Right lobe of liver (tissue), 6 donors: ENCODE results near the gene CUL9. TPM values are rescaled to one million over a fixed set of nuclear protein-coding genes. Genes with fewer than 3 reads are reported as not detected.
A peak's percentile ranks its signal among the peaks of the same experiment; 100 is the strongest.
"Not testable (repeated sequence)": the region's sequence is repeated elsewhere in the genome, so short reads cannot be mapped to it uniquely, and the experiment has no call there.

Experiments
- ATAC-seq, 4 donors: fragments of 200-7000 bp; cut with Tn5 transposase; one replicate each; pipeline ENCODE4 v1.9.1; 2020; ENCODE audit warnings: mild to moderate bottlenecking in 4 of 4, moderate library complexity in 4 of 4
- DNase-seq, 3 donors: peaks; one replicate each; pipeline ENCODE4 v3.0.0-alpha.2; 2020
- H3K27ac ChIP-seq, 3 donors: fragments of 200-600 bp; one replicate each; pipeline ENCODE4 v1.8.0; 2022
- H3K27me3 ChIP-seq, 2 donors: fragments of 200-600 bp; one replicate each; pipeline ENCODE4 v1.8.0; 2022
- H3K36me3 ChIP-seq, 4 donors: fragments of 200-600 bp; sonication (generic) in 1 of 4; one replicate each; pipeline versions ENCODE4 v1.5.1 to v1.8.0; 2017 to 2022; ENCODE audit warnings: control low read depth in 1 of 4
- H3K4me1 ChIP-seq, 4 donors: fragments of 200-600 bp; sonication (generic) in 1 of 4; one replicate each; pipeline versions ENCODE4 v1.5.1 to v1.8.0; 2017 to 2022; ENCODE audit warnings: control low read depth in 1 of 4
- H3K4me3 ChIP-seq, 3 donors: fragments of 200-600 bp; one replicate each; pipeline ENCODE4 v1.8.0; 2022
- H3K9me3 ChIP-seq, 4 donors: fragments of 200-600 bp; sonication (generic) in 1 of 4; one replicate each; pipeline versions ENCODE4 v1.5.1 to v1.8.0; 2017 to 2022; ENCODE audit warnings: control low read depth in 1 of 4
- CTCF ChIP-seq, 4 donors: fragments of 200-600 bp in 3 of 4; fragments of 450-650 bp in 1 of 4; IDR thresholded peaks; one replicate each; pipeline versions ENCODE4 v1.5.1 to v1.8.0; 2016 to 2022; ENCODE audit warnings: antibody characterized with exemption in 4 of 4, mild to moderate bottlenecking in 2 of 4
- POLR2A ChIP-seq: fragments of 450-650 bp; IDR thresholded peaks from one replicate; pipeline ENCODE4 v1.6.1; 2017; ENCODE audit warnings: antibody characterized with exemption, mild to moderate bottlenecking
- WGBS: methylation state at CpG from one replicate; pipeline ENCODE4 v1.1.6; 2018; ENCODE audit warnings: low coverage, low lambda C conversion rate; ENCODE audit not compliant: insufficient coverage; ENCODE audit errors: missing lambda C conversion rate; 5-methylcytosine and 5-hydroxymethylcytosine counted together
- intact Hi-C, 2 donors: fragments of 100-400 bp; cut with DNase I; formaldehyde crosslinking; loops; one replicate each; pipeline versions ENCODE4 v1.11.2 to v1.14.1; 2022
- long read RNA-seq: library from polyadenylated mRNA; unstranded; transcript quantifications from one replicate; pipeline ENCODE4 v2.0.0, GENCODE V29; 2019
- total RNA-seq, 6 experiments: library from RNA; depleted of rRNA in 2 of 6; stranded (reverse); fragments of >200 nt in 2 of 6; fragmentation: NEBNext Ultra II Directional in 3 of 6; extraction: Animal tissue kit (Norgen Biotek cat#: 25700) in 3 of 6; gene quantifications; one replicate each; pipeline versions ENCODE4 v1.1.0 to v1.2.4, GENCODE V29; 2016 to 2023
- donor health status: DM: no; HTN: yes; CAD: no.
- donor health status: DM: no; HTN: no; CAD: no.
- donor health status: DM: no; HTN: no; CAD: no.
- donor health status: DM: no; HTN: yes; CAD: no.
- donor health status: DM: no; HTN: yes; CAD: no.

Gene CUL9
- total RNA-seq, result 10 to 100 TPM; 14.4 to 17.7 (median 15.2) TPM
- long read RNA-seq, partial matches to known transcripts, result 0 of 1 reads
- long read RNA-seq, other reads (novel, unspliced or antisense), result 1 of 1 reads

GRCh38 chr6:43181942-43182860, at the start of gene CUL9:
Gene CUL9 (plus strand): TSS chr6:43182196. CDS start chr6:43184311, 2,115 bp downstream.
- WGBS, result 3% methylated on average over 23 of the region's 51 CpGs
- no peak for TF ChIP-seq CTCF (IDR thresholded peaks at IDR 0.05)
- TF ChIP-seq POLR2A, result peak; percentile 50
- Histone ChIP-seq H3K36me3 (peaks cover 0 to 35% (median 13%) of the 10 kb centered on the region in 4 donors), H3K4me3 (peak within 1 kb of the TSS; percentile 66 to 71 (median 67)), H3K27ac (peak within 1 kb of the TSS; percentile 16 to 48 (median 34)), H3K27me3 (no peaks in the 10 kb centered on the region), H3K4me1 (peaks cover 0 to 15% (median 0%) of the 10 kb centered on the region in 4 donors), H3K9me3 (no peaks in the 10 kb centered on the region)
- intact Hi-C loops, result no loop called here
- peak; percentile 93 to 98 (median 96) for ATAC-seq
- DNase-seq, result peak; percentile 89 to 92 (median 91)

DNA sequence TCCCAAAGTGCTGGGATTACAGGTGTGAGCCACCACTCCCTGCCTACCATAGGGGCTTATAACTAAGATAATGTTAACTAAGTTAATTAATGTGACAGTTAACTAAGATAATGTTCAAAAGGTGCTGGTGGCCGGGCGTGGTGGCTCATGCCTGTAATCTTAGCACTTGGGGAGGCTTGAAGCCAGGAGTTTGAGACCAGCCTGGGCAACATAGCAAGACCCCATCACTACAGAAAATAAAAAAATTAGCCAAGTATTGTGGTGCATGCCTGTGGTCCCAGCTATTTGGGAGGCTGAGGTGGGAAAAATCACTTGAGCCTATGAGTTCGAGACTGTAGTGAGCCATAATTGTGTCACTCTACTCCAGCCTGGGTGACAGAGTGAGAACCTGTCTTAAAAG, 43.7 kb upstream of the CUL9 start:
- no peaks in the 10 kb centered on the region for H3K27me3 ChIP-seq
- TF ChIP-seq CTCF (IDR thresholded peaks at IDR 0.05), result no peak
- TF ChIP-seq POLR2A, result no peak
- no peaks in the 10 kb centered on the region for H3K36me3 ChIP-seq
- H3K4me1 ChIP-seq, result peaks cover 0 to under 1% (median 0%) of the 10 kb centered on the region in 4 donors
- DNase-seq (no peak), ATAC-seq (no peak)
- 50% methylated on average over 1 of the region's 3 CpGs for WGBS
- no peak overlapping the region for H3K4me3 ChIP-seq
- no peaks in the 10 kb centered on the region for H3K9me3 ChIP-seq
- intact Hi-C loops, result no loop called here
- H3K27ac ChIP-seq, result no peak overlapping the region

DNA sequence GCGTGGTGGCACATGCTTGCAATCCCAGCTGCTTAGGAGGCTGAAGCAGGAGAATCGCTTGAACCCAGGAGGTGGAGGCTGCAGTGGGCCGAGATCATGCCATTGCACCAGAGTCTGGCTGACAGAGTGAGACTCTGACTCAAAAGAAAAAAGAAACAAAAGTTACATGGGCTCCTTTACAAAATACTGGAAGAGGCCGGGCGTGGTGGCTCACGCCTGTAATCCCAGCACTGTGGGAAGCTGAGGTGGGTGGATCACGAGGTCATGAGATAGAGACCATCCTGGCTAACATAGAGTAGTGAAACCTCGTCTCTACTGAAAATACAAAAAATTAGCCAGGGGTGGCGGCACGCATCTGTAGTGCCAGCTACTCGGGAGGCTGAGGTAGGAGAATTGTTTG, 42.0 kb upstream of the CUL9 start:
- not testable (repeated sequence) for H3K36me3 ChIP-seq, H3K27me3 ChIP-seq, DNase-seq, H3K4me3 ChIP-seq, H3K27ac ChIP-seq, H3K9me3 ChIP-seq, H3K4me1 ChIP-seq, ATAC-seq
- 75% methylated on average over 7 of the region's 11 CpGs for WGBS
- intact Hi-C loops, result loop anchor here in 1 of 2 donors (10.0 kb wide), 1 partner anchor 235 kb away; no protein-coding TSS in a partner anchor

GRCh38 chr6:43141644-43142043, 40.4 kb upstream of the CUL9 start:
- no peak overlapping the region for H3K4me3 ChIP-seq
- H3K9me3 ChIP-seq, result no peaks in the 10 kb centered on the region
- no peaks in the 10 kb centered on the region for H3K27me3 ChIP-seq
- peaks cover 0 to 6% (median 0%) of the 10 kb centered on the region in 4 donors for H3K4me1 ChIP-seq
- TF ChIP-seq POLR2A (no peak), CTCF (IDR thresholded peaks at IDR 0.05) (no peak)
- no peaks in the 10 kb centered on the region for H3K36me3 ChIP-seq
- intact Hi-C loops, result loop anchor here in 1 of 2 donors (10.0 kb wide), 1 partner anchor 237 kb away; no protein-coding TSS in a partner anchor
- 67% methylated on average over 1 of the region's 16 CpGs for WGBS
- DNase-seq (no peak), ATAC-seq (no peak)
- H3K27ac ChIP-seq, result no peak overlapping the region

DNA sequence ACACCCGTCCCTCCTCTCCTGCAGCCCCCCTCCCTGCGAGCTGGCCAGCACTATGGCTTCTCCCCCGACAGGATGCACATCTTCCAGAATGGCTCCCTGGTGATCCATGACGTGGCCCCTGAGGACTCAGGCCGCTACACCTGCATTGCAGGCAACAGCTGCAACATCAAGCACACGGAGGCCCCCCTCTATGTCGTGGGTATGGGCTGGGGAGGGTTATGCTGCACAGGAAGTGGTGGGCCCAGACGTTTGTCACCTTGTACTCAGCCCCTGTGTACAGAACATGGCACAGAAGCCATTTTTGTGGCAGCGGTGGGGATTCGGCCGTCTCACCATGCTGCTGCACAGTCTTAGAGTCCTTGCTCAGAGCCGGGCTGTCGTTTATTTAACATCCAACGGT, 39.9 kb upstream of the CUL9 start:
- Histone ChIP-seq H3K27me3 (no peaks in the 10 kb centered on the region), H3K4me1 (peaks cover 0 to 6% (median 0%) of the 10 kb centered on the region in 4 donors), H3K9me3 (no peaks in the 10 kb centered on the region), H3K27ac (no peak overlapping the region), H3K36me3 (no peaks in the 10 kb centered on the region), H3K4me3 (no peak overlapping the region)
- DNase-seq (no peak), ATAC-seq (no peak)
- WGBS, result 84% methylated on average over 6 of the region's 14 CpGs
- TF ChIP-seq CTCF (IDR thresholded peaks at IDR 0.05) (no peak), POLR2A (no peak)
- intact Hi-C loops, result loop anchor here in 1 of 2 donors (10.0 kb wide), 1 partner anchor 237 kb away; no protein-coding TSS in a partner anchor
